SU-DHL-6 (cell line): ENCODE data around the gene GMDS.

Experiments used
- CTCF ChIP-seq: fragments of 200-600 bp; sonication (generic); IDR thresholded peaks from one replicate; pipeline ENCODE4 v1.5.1; 2017; ENCODE audit warnings: antibody characterized with exemption, mild to moderate bottlenecking, low read length, moderate library complexity; ENCODE audit not compliant: insufficient read depth, poor library complexity, severe bottlenecking
- EZH2phosphoT487 ChIP-seq: fragments of 200-600 bp; sonication (generic), shearing (Covaris generic); conservative IDR thresholded peaks from 2 replicates; pipeline ENCODE4 v1.6.1; 2018; ENCODE audit warnings: mild to moderate bottlenecking, antibody characterized with exemption, low read length, moderate library complexity, mixed read lengths

GRCh38 chr6:2204272-2204671, 41.1 kb downstream of the GMDS start:
- no peak for TF ChIP-seq CTCF
- TF ChIP-seq EZH2phosphoT487: no peak
